Measurements from ENCODE around the gene TMEM47.

TMEM47 gene

GRCh38 chrX:34580069-34580468 is 77.0 kb downstream of the TMEM47 start:
- no peak overlapping the region for H3K27ac Mint-ChIP-seq
- no peaks in the 10 kb centered on the region for H3K36me3 Mint-ChIP-seq (ENCODE audit: low read depth)
- H3K27me3 Mint-ChIP-seq (ENCODE audit: low read depth, poor library complexity), result no peaks in the 10 kb centered on the region
- no peaks in the 10 kb centered on the region for H3K4me1 Mint-ChIP-seq
- no peak overlapping the region for H3K4me3 Mint-ChIP-seq
- no peak for DNase-seq
- no peak for TF ChIP-seq CTCF (IDR thresholded peaks at IDR 0.05)
- H3K9me3 Mint-ChIP-seq, result no peaks in the 10 kb centered on the region

GRCh38 chrX:34578237-34578636 is 78.8 kb downstream of the TMEM47 start:
- Mint-ChIP-seq H3K36me3 (ENCODE audit: low read depth) (no peaks in the 10 kb centered on the region), H3K27me3 (ENCODE audit: low read depth, poor library complexity) (no peaks in the 10 kb centered on the region), H3K4me1 (no peaks in the 10 kb centered on the region), H3K27ac (no peak overlapping the region), H3K4me3 (no peak overlapping the region), H3K9me3 (no peaks in the 10 kb centered on the region)
- no peak for DNase-seq
- peak; percentile 48 for TF ChIP-seq CTCF (IDR thresholded peaks at IDR 0.05)
